Kidney (tissue), 14 donors: ENCODE data around the gene NPBWR2. TPM values are rescaled to one million over a fixed set of nuclear protein-coding genes. Genes with fewer than 3 reads are reported as not detected.

Source experiments
- DNase-seq, 5 donors: peaks; one replicate each; pipeline ENCODE4 v3.0.0-alpha.2; 2013 to 2020
- FAIRE-seq: peaks from 2 replicates; lab custom pipeline; 2012; peaks lifted over from hg19 to GRCh38; lab: Jason Lieb, UNC
- H3K27ac ChIP-seq, 2 donors: one replicate each; pipeline ENCODE4 v1.7.0; 2013; ENCODE audit warnings: low read depth in 2 of 2, low read length in 2 of 2, inconsistent platforms in 1 of 2
- H3K27me3 ChIP-seq: one replicate; pipeline ENCODE4 v1.7.1; 2013; ENCODE audit warnings: low read length, inconsistent platforms; ENCODE audit not compliant: control insufficient read depth, insufficient read depth
- H3K36me3 ChIP-seq, 3 donors: one replicate each; pipeline versions ENCODE4 v1.7.0 to v1.7.1; 2013; ENCODE audit warnings: low read length in 3 of 3, control low read depth in 1 of 3, inconsistent platforms in 1 of 3; ENCODE audit not compliant: insufficient read depth in 3 of 3, control insufficient read depth in 2 of 3
- H3K4me1 ChIP-seq, 3 donors: one replicate each; pipeline versions ENCODE4 v1.7.0 to v1.7.1; 2013; ENCODE audit warnings: low read length in 3 of 3, inconsistent platforms in 1 of 3, low read depth in 1 of 3; ENCODE audit not compliant: control insufficient read depth in 2 of 3, insufficient read depth in 2 of 3
- H3K4me3 ChIP-seq, 3 donors: one replicate each; pipeline versions ENCODE4 v1.7.0 to v1.8.1; 2013; ENCODE audit warnings: low read length in 3 of 3, control low read depth in 1 of 3, inconsistent platforms in 1 of 3
- H3K9ac ChIP-seq, 3 donors: one replicate each; pipeline versions ENCODE4 v1.7.0 to v1.7.1; 2013; ENCODE audit warnings: low read length in 3 of 3, control low read depth in 1 of 3, inconsistent platforms in 1 of 3
- H3K9me3 ChIP-seq, 3 donors: one replicate each; pipeline versions ENCODE4 v1.7.0 to v1.7.1; 2013; ENCODE audit warnings: low read length in 3 of 3, control low read depth in 1 of 3, inconsistent platforms in 1 of 3; ENCODE audit not compliant: control insufficient read depth in 2 of 3, insufficient read depth in 1 of 3
- intact Hi-C: fragments of 100-400 bp; cut with DNase I; formaldehyde crosslinking; loops from one replicate; pipeline ENCODE4 v1.11.1; 2022
- polyA plus RNA-seq: library from polyadenylated mRNA; stranded (reverse); fragments of 350-450 nt; fragmentation: Illumina TruSeq; extraction: RNeasy Lipid Tissue Mini Kit (QIAGEN cat#74804); gene quantifications from one replicate; pipeline ENCODE4 v1.2.3, GENCODE V29; 2014; ENCODE audit warnings: low read depth, low replicate concordance; ENCODE audit not compliant: insufficient read depth
- total RNA-seq: library from RNA; stranded (reverse); fragmentation: NEBNext Ultra II Directional; extraction: Animal tissue kit (Norgen Biotek cat#: 25700); gene quantifications from one replicate; pipeline ENCODE4 v1.2.1, GENCODE V29; 2021
- TF ChIP-seq, protein P1 (sequence below): IDR thresholded peaks from 3 replicates; pipeline ENCODE4 v1.5.1; 2012; ENCODE audit warnings: mild to moderate bottlenecking, moderate library complexity, borderline replicate concordance; ENCODE audit not compliant: insufficient read depth; ENCODE audit errors: extremely low read depth
- donor health status: control.
- donor health status: control.
- donor health status: control.
- donor health status: control.
- donor health status: control.
- donor health status: DM: yes; HTN: yes; CAD: no.
- donor health status: Normal renal cell carcinoma (clear cell type).

Gene NPBWR2
- total and polyA plus RNA-seq, 2 donors from 2014 or later: not detected

DNA sequence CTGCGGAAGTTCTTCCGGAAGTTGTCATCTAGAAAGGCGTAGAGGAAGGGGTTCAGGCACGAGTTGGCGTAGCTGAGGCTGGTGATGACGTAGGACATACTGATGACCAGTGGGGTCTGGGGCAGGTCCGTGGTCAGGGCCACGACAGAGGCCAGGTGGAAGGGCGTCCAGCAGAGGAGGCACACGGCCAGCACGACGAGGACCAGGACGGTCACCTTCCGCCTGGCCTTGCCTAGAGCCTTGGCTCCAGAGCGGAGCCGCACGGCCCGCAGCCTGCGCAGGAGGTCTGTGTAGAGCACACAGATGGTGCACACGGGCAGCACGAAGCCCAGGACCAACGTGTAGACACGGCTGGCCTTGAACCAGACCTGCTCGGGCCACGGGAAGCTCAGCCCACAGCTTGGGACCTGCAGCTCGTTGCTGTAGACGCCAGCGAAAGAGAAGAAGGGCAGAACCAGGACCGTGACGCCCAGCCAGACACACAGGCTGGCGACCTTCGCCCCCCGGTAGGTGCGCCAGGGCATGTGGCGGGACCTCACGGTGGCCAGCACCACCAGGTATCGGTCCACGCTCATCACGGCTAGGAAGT, 1.4 kb downstream of the NPBWR2 start:
- H3K4me1 ChIP-seq: no peaks in the 10 kb centered on the region
- peaks cover 2% of the 10 kb centered on the region for H3K27me3 ChIP-seq
- TF ChIP-seq, protein P1, sequence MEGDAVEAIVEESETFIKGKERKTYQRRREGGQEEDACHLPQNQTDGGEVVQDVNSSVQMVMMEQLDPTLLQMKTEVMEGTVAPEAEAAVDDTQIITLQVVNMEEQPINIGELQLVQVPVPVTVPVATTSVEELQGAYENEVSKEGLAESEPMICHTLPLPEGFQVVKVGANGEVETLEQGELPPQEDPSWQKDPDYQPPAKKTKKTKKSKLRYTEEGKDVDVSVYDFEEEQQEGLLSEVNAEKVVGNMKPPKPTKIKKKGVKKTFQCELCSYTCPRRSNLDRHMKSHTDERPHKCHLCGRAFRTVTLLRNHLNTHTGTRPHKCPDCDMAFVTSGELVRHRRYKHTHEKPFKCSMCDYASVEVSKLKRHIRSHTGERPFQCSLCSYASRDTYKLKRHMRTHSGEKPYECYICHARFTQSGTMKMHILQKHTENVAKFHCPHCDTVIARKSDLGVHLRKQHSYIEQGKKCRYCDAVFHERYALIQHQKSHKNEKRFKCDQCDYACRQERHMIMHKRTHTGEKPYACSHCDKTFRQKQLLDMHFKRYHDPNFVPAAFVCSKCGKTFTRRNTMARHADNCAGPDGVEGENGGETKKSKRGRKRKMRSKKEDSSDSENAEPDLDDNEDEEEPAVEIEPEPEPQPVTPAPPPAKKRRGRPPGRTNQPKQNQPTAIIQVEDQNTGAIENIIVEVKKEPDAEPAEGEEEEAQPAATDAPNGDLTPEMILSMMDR: no peak
- no peak overlapping the region for H3K4me3 ChIP-seq
- H3K9me3 ChIP-seq: no peaks in the 10 kb centered on the region
- H3K27ac ChIP-seq: no peak overlapping the region
- no peak for FAIRE-seq
- no peaks in the 10 kb centered on the region for H3K36me3 ChIP-seq
- DNase-seq: peak in 1 of 5 donors; percentile 56
- intact Hi-C loops: no loop called here
- no peak overlapping the region for H3K9ac ChIP-seq

DNA sequence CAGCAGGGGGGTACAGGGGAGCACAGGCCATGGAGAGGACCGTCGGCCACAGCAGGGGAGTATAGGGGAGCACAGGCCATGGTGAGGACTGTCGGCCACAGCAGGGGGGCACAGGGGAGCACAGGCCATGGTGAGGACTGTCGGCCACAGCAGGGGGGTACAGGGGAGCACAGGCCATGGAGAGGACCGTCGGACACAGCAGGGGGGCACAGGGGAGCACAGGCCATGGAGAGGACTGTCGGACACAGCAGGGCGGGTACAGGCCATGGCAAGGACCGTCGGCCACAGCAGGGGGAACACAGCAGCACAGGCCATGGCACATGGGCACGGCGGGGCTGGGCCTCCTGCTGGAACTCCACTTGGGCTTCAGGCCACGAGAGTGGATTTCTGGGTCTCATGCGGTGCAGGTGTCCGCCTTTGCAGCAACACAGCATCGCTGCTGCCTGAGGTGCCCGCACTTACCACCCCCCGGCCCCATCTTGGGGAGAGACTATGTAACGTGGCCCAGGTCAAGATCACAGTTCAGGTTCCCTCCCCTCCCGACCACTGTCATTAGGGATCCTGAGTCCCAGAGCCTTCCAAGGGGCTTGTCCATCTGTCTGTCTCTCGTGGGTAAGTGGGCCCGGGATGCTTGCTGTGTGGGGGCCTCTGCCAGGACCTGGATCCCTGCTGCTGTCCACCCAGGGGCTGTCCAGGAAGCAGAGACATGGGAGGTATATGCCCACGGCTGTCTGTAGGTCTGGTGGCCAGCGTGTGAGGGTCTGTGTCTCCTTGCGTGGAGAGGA, 2.5 kb downstream of the NPBWR2 start:
- Histone ChIP-seq H3K27me3 (peaks cover 2% of the 10 kb centered on the region), H3K9ac (no peak overlapping the region), H3K4me1 (no peaks in the 10 kb centered on the region), H3K27ac (no peak overlapping the region), H3K36me3 (no peaks in the 10 kb centered on the region), H3K9me3 (no peaks in the 10 kb centered on the region), H3K4me3 (no peak overlapping the region)
- intact Hi-C loops: no loop called here
- TF ChIP-seq, protein P1: no peak
- FAIRE-seq (no peak), DNase-seq (peak in 1 of 5 donors; percentile 58)

DNA sequence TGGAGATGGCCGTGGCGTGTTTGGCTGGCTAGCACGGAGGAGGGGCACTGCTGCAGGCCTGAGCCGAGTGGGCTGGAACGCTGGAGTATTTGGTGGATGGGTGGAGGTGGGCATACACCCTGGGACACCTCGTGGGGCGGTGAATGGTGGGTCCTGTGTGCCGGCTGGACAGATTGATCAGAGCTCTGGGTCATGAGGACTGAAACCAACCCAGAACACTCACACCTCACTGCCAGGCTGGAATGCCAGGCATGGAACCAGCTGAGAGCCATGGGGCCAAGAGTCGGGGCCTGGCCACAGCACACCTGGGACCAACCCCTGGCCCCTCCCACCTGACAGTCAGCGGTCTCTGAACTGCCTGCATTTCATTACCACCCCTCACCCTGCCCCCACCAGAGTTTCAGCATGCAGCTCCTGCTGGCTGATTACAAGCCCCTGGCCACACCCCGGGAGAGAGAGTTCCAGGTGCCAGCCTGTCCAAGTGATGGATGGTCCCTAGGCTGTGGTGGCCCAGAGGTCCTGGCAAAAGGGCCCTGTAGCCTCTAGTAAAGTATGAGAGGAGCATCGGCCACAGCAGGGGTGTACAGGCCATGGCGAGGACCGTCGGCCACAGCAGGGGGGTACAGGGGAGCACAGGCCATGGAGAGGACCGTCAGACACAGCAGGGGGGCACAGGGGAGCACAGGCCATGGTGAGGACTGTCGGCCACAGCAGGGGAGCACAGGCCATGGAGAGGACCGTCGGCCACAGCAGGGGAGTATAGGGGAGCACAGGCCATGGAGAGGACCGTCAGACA, 3.3 kb downstream of the NPBWR2 start:
- intact Hi-C loops: no loop called here
- no peak overlapping the region for H3K4me3 ChIP-seq
- H3K27ac ChIP-seq: no peak overlapping the region
- no peaks in the 10 kb centered on the region for H3K36me3 ChIP-seq
- DNase-seq (peak in 3 of 5 donors; percentile 56 to 64 (median 59)), FAIRE-seq (no peak)
- peaks cover 2% of the 10 kb centered on the region for H3K27me3 ChIP-seq
- no peaks in the 10 kb centered on the region for H3K9me3 ChIP-seq
- H3K4me1 ChIP-seq: no peaks in the 10 kb centered on the region
- TF ChIP-seq, protein P1: no peak
- no peak overlapping the region for H3K9ac ChIP-seq
